PC-3 (cell line): ENCODE data around the gene ANTXR1. TPM values are rescaled to one million over a fixed set of nuclear protein-coding genes. Genes with fewer than 3 reads are reported as not detected.

Experiments
- ATAC-seq: fragments of 200-7000 bp; cut with Tn5 transposase; 2 replicates; pipeline ENCODE4 v1.9.1; 2020; ENCODE audit warnings: mild to moderate bottlenecking, moderate library complexity
- BruUV-seq: library from RNA; stranded (reverse); fragments of 400-500 nt; replicated peaks from 2 replicates; lab custom pipeline; 2021; lab: Mats Ljungman, UMichigan
- CTCF ChIA-PET: fragments of 300-600 bp; sonication (Branson Sonifier 250); formaldehyde crosslinking; loops from one replicate; lab custom pipeline; 2022; ENCODE audit warnings: antibody characterized with exemption; lab: Charles Lee
- POLR2A ChIA-PET: fragments of 300-600 bp; sonication (Branson Sonifier 250); formaldehyde crosslinking; loops from one replicate; lab custom pipeline; 2022; ENCODE audit warnings: antibody characterized with exemption; ENCODE audit not compliant: unreplicated experiment; lab: Charles Lee
- DNase-seq: peaks from one replicate; pipeline ENCODE4 v3.0.0-alpha.2; 2015
- H2AFZ ChIP-seq: fragments of 300-600 bp; sonication (generic); 2 replicates; pipeline ENCODE4 v1.6.0; 2016; ENCODE audit warnings: antibody characterized with exemption, low read length
- H3F3A ChIP-seq: fragments of 300-600 bp; sonication (generic); one replicate; pipeline ENCODE4 v1.6.0; 2017; ENCODE audit warnings: antibody characterized with exemption, low read length, control low read depth, mild to moderate bottlenecking; ENCODE audit not compliant: unreplicated experiment
- H3K27ac ChIP-seq: fragments of 300-600 bp; sonication (generic); 2 replicates; pipeline ENCODE4 v1.5.1; 2016; ENCODE audit warnings: mild to moderate bottlenecking, low read length
- H3K27me3 ChIP-seq: fragments of 300-600 bp; sonication (generic); 2 replicates; pipeline ENCODE4 v1.6.1; 2016; ENCODE audit warnings: low read length, mixed read lengths
- H3K36me3 ChIP-seq: fragments of 300-600 bp; sonication (generic); 2 replicates; pipeline ENCODE4 v1.6.1; 2016; ENCODE audit warnings: low read depth, mixed run types, low read length, mixed read lengths
- H3K4me1 ChIP-seq: fragments of 300-600 bp; sonication (generic); 2 replicates; pipeline ENCODE4 v1.5.1; 2016; ENCODE audit warnings: low read length; ENCODE audit not compliant: insufficient read depth
- H3K4me2 ChIP-seq: fragments of 300-600 bp; sonication (generic); 2 replicates; pipeline ENCODE4 v1.6.0; 2016; ENCODE audit warnings: low read length
- H3K4me3 ChIP-seq: fragments of 300-600 bp; sonication (generic); 2 replicates; pipeline ENCODE4 v1.5.1; 2016; ENCODE audit warnings: mild to moderate bottlenecking, low read length, mixed read lengths
- H3K79me2 ChIP-seq: fragments of 300-600 bp; sonication (generic); 2 replicates; pipeline ENCODE4 v1.6.1; 2017; ENCODE audit warnings: low read length, mixed read lengths
- H3K9ac ChIP-seq: fragments of 300-600 bp; sonication (generic); 2 replicates; pipeline ENCODE4 v1.6.0; 2016; ENCODE audit warnings: mild to moderate bottlenecking, low read length
- H3K9me2 ChIP-seq: fragments of 300-600 bp; sonication (generic); replicated peaks from 2 replicates; pipeline ENCODE4 v1.6.1; 2016; ENCODE audit warnings: mixed run types, low read length, mixed read lengths
- H3K9me3 ChIP-seq: fragments of 300-600 bp; sonication (generic); 2 replicates; pipeline ENCODE4 v1.6.1; 2016; ENCODE audit warnings: low read length, mixed read lengths
- H4K20me1 ChIP-seq: fragments of 300-600 bp; sonication (generic); 2 replicates; pipeline ENCODE4 v1.6.1; 2016; ENCODE audit warnings: low read length, mixed read lengths
- CTCF ChIP-seq: fragments of 300-600 bp; sonication (generic); conservative IDR thresholded peaks from 2 replicates; pipeline ENCODE4 v1.5.1; 2017; ENCODE audit warnings: antibody characterized with exemption, low read depth, mild to moderate bottlenecking, low read length
- EZH2 ChIP-seq: fragments of 300-600 bp; sonication (generic); IDR thresholded peaks from one replicate; pipeline ENCODE4 v1.6.1; 2017; ENCODE audit warnings: antibody characterized with exemption, mild to moderate bottlenecking, low read length; ENCODE audit not compliant: unreplicated experiment
- EZH2phosphoT487 ChIP-seq: fragments of 300-600 bp; sonication (generic); IDR thresholded peaks from 2 replicates; pipeline ENCODE4 v1.6.1; 2018; ENCODE audit warnings: mild to moderate bottlenecking, antibody characterized with exemption, low read length, borderline replicate concordance
- intact Hi-C: fragments of 100-400 bp; cut with micrococcal nuclease; formaldehyde crosslinking; loops from 2 replicates; pipeline ENCODE4 v1.9.0; 2023
- total RNA-seq: library from RNA; depleted of rRNA; stranded (reverse); fragments of >200 nt; gene quantifications from 2 replicates; pipeline ENCODE4 v1.2.3, GENCODE V29; 2014

Gene ANTXR1
- total RNA-seq, 1 experiment from 2014 or later: 31.2 TPM

- Histone ChIP-seq H3K9me3 (no peaks in the 10 kb centered on the region), H3K79me2 (no peaks in the 10 kb centered on the region), H3K4me3 (no peak overlapping the region), H3K27me3 (no peaks in the 10 kb centered on the region), H3K9me2 (no peaks in the 10 kb centered on the region), H3K4me1 (peaks cover 34% of the 10 kb centered on the region), H2AFZ (no peak overlapping the region), H3F3A (no peaks in the 10 kb centered on the region), H4K20me1 (no peaks in the 10 kb centered on the region), H3K4me2 (peak overlapping the region; percentile 27), H3K9ac (no peak overlapping the region), H3K36me3 (peaks cover 8% of the 10 kb centered on the region; the same call in 1 of the 2 replicates), H3K27ac (peak overlapping the region; percentile 77)
- intact Hi-C loops: no loop called here
- no peak for DNase-seq
- no peak for ATAC-seq
- ChIA-PET POLR2A (no interaction called here), CTCF (interaction anchor here (0.5 kb wide), 1 partner anchor 22 kb away, joined by 5 read pairs; no protein-coding TSS in a partner anchor)
- BruUV-seq: no TSS peak
- TF ChIP-seq EZH2phosphoT487 (no peak), EZH2 (no peak), CTCF (no peak)
Measured at GRCh38 chr2:69131452-69131851, 118.5 kb downstream of the ANTXR1 start.

- POLR2A ChIA-PET: no interaction called here
- ATAC-seq: peak; percentile 99
Measured at GRCh38 chr2:69131983-69132675, 119.2 kb downstream of the ANTXR1 start.

More at GRCh38 chr2:69131983-69132675, 119.2 kb downstream of the ANTXR1 start:
- TF ChIP-seq CTCF (no peak), EZH2phosphoT487 (no peak), EZH2 (no peak)
- Histone ChIP-seq H3K9me3 (no peaks in the 10 kb centered on the region), H3K36me3 (peaks cover 8% of the 10 kb centered on the region; the same call in 1 of the 2 replicates), H3F3A (peaks cover 3% of the 10 kb centered on the region), H3K79me2 (no peaks in the 10 kb centered on the region), H3K27ac (peak overlapping the region; percentile 77), H3K4me1 (peaks cover 40% of the 10 kb centered on the region), H3K9ac (peak overlapping the region; percentile 15; the same call in 1 of the 2 replicates), H3K4me2 (peak overlapping the region; percentile 52), H4K20me1 (no peaks in the 10 kb centered on the region), H3K27me3 (no peaks in the 10 kb centered on the region), H3K9me2 (no peaks in the 10 kb centered on the region), H2AFZ (no peak overlapping the region), H3K4me3 (no peak overlapping the region)
- intact Hi-C loops: no loop called here
- BruUV-seq: no TSS peak
- CTCF ChIA-PET: interaction anchor here (0.5 kb wide), 2 partner anchors 23 to 191 kb away, joined by 5 read pairs; no protein-coding TSS in a partner anchor
- DNase-seq: peak; percentile 95
